ENCODE measurements around the gene HOXB5. TPM values are rescaled to one million over a fixed set of nuclear protein-coding genes. Genes with fewer than 3 reads are reported as not detected.
A peak's percentile ranks its signal among the peaks of the same experiment; 100 is the strongest.

The HOXB5 gene
- total and polyA plus RNA-seq, 11 donors: 0.04 to 1.0 (median 0.17) TPM; not detected in 6

DNA sequence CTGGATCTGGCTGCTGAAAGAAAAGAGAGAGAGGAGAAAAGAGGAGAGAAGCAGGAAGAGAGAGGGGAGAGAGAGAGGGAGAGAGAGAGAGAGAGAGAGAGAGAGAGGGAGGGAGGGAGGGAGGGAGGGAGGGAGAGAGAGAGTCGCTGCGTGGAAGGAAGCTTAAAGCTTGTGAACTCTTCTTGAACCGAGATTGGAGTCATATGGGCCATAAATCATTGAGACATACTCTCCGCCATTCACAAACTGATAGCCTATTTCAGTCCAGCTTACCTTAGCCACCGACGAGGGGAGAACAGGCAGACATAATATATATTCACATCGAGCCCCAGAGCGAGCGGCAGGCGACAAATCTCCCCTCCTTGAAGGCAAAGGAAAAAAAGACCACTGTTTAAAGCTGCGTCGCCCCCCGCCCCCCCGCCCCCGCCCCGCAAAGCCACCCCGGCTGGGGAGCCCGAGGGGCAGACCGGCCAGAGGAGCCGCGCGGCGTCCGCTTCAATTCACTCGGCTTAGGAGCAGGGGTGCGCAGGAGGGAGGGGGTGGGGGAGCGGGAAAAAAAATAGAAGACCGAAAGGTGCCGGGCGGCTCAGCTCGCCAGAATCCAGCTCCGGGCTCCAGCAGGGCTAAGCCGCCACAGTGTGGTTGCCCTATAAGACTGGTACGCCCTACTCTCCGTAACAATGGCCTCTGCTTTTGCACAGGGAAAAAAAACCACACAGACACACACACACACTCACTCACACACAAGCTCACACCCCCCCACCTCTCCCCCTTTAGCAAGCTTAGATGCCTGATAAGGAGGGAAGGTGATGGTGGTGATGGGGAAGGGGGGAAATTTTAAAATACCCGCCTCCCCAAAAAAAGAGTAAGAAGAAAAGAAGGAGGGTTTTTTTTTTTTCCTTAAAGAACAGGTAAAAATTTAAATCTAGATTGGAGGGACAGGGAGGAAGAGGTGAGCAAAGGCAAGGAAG lies 38.0 kb downstream of the HOXB5 start:
- peak in 2 of 4 donors; percentile 29 to 49 for ATAC-seq
- DNase-seq: no peak
- peaks cover 0 to 96% (median 65%) of the 10 kb centered on the region in 9 donors for H3K27me3 ChIP-seq
- H3K36me3 ChIP-seq: peaks cover 0 to 3% (median 0%) of the 10 kb centered on the region in 9 donors
- intact Hi-C loops (cut with DNase I): no loop called here
- TF ChIP-seq POLR2A (IDR thresholded peaks at IDR 0.05): no peak
- TF ChIP-seq, protein P1, sequence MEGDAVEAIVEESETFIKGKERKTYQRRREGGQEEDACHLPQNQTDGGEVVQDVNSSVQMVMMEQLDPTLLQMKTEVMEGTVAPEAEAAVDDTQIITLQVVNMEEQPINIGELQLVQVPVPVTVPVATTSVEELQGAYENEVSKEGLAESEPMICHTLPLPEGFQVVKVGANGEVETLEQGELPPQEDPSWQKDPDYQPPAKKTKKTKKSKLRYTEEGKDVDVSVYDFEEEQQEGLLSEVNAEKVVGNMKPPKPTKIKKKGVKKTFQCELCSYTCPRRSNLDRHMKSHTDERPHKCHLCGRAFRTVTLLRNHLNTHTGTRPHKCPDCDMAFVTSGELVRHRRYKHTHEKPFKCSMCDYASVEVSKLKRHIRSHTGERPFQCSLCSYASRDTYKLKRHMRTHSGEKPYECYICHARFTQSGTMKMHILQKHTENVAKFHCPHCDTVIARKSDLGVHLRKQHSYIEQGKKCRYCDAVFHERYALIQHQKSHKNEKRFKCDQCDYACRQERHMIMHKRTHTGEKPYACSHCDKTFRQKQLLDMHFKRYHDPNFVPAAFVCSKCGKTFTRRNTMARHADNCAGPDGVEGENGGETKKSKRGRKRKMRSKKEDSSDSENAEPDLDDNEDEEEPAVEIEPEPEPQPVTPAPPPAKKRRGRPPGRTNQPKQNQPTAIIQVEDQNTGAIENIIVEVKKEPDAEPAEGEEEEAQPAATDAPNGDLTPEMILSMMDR (IDR thresholded peaks at IDR 0.05): no peak
- 8 to 49% (median 23%) methylated on average over 22 to 36 of the region's 36 CpGs for WGBS, 4 donors
- no peaks in the 10 kb centered on the region for H3K9me3 ChIP-seq
- peaks cover 0 to 28% (median 0%) of the 10 kb centered on the region in 12 donors for H3K4me1 ChIP-seq
- H3K27ac ChIP-seq: peak overlapping the region in 8 of 12 donors; percentile 22 to 90 (median 56)
- peak overlapping the region; percentile 15 to 63 (median 42) for H3K4me3 ChIP-seq

DNA sequence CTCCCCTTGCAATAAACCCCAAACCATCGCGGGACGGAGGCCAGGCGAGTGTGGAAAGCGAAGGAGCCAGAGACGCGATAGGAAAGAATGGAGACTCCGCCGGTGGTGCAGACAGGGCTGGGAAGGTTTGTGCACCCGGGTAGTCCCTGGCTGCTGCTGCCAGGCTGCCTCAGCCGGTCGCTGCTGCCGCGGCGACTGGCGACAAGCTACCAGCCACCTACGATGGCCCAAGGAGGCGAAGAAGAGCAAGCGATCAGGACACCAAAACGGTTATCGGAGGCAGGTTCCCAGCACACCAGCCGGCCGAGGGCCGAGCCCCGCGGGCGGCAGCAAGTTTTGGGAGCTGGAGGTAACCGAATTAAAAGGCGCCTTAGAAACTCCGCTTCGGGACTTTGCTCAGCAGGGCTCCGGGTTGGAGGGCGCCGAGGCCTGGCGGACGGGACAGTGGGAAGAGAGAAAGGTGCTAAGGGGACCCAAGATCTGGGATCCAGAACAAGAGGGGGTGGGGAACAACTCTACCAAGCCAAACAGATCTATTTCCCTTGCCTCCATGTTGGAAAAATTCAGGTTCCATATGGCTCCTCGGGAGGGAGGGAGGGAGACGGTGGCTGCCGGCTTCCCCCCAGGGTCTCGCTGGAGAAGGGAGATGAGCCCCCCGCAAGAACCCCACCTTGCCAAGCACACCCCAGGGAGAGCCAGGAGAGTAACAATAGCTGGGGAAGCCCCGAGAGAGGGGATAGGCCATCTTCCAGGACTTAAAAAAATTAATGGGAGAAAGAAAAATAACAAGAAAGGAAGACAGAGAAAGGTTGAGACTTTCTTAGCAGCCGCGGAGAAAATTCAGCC lies 38.9 kb downstream of the HOXB5 start:
- peaks cover 0 to 96% (median 69%) of the 10 kb centered on the region in 9 donors for H3K27me3 ChIP-seq
- DNase-seq: no peak

DNA sequence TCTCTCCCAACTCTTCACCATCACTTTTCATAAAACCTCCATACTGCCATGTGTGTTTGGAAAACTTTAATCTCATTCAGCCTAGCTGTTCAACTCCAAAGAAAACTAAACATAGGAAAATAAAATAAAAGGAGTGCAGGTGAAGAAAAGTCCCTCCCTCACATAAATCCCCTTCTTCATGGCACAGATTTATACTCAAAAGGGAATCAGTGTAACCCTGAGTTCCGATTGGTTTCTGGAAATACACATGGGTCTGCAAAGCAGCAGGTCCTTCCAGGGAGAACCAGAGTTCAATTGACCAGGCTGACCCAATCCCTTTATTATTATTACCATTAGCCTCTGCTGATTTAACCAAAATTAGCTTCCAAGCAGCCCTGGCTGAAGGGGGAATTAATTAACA lies 39.8 kb downstream of the HOXB5 start:
- intact Hi-C loops (cut with DNase I): no loop called here
- Histone ChIP-seq H3K36me3 (peaks cover 0 to 10% (median 0%) of the 10 kb centered on the region in 9 donors), H3K9me3 (no peaks in the 10 kb centered on the region), H3K4me3 (peak overlapping the region in 4 of 12 donors; percentile 30 to 63 (median 50)), H3K27me3 (peaks cover 0 to 96% (median 69%) of the 10 kb centered on the region in 9 donors), H3K27ac (peak overlapping the region in 3 of 12 donors; percentile 66 to 90 (median 84)), H3K4me1 (peaks cover 0 to 28% (median 0%) of the 10 kb centered on the region in 12 donors)
- 36 to 67% (median 52%) methylated on average over 1 of the region's 1 CpG for WGBS, 4 donors
- no peak for ATAC-seq
- no peak for DNase-seq
- TF ChIP-seq POLR2A (IDR thresholded peaks at IDR 0.05): no peak
- TF ChIP-seq, protein P1 (IDR thresholded peaks at IDR 0.05): no peak

More for the DNA sequence above, 38.9 kb downstream of the HOXB5 start:
- no peak for TF ChIP-seq POLR2A (IDR thresholded peaks at IDR 0.05)
- TF ChIP-seq, protein P1 (IDR thresholded peaks at IDR 0.05): no peak
- Histone ChIP-seq H3K9me3 (no peaks in the 10 kb centered on the region), H3K4me3 (peak overlapping the region in 10 of 12 donors; percentile 29 to 63 (median 46)), H3K36me3 (peaks cover 0 to 6% (median 0%) of the 10 kb centered on the region in 9 donors), H3K27ac (peak overlapping the region in 11 of 12 donors; percentile 22 to 90 (median 45)), H3K4me1 (peaks cover 0 to 28% (median 0%) of the 10 kb centered on the region in 12 donors)
- 19 to 55% (median 42%) methylated on average over 42 to 44 of the region's 44 CpGs for WGBS, 4 donors
- intact Hi-C loops (cut with DNase I): no loop called here
- peak in 1 of 4 donors; percentile 20 for ATAC-seq
